Osteoblast (primary cell): ENCODE results near the gene NHLRC2. TPM values are rescaled to one million over a fixed set of nuclear protein-coding genes. Genes with fewer than 3 reads are reported as not detected.

Experiments used
- DNase-seq: peaks from one replicate; pipeline ENCODE4 v3.0.0; 2011; ENCODE audit warnings: low spot score, mixed read lengths; ENCODE audit not compliant: insufficient read length; ENCODE audit errors: missing footprints
- H2AFZ ChIP-seq: 2 replicates; pipeline ENCODE4 v1.6.0; 2011; ENCODE audit warnings: mild to moderate bottlenecking, low read length
- H3K27ac ChIP-seq: 2 replicates; pipeline ENCODE4 v1.5.1; 2011; ENCODE audit warnings: mild to moderate bottlenecking, low read depth, low read length, moderate library complexity
- H3K27me3 ChIP-seq: 2 replicates; pipeline ENCODE4 v1.6.0; 2012; ENCODE audit warnings: mild to moderate bottlenecking, control low read depth, inconsistent platforms, low read length, moderate library complexity; ENCODE audit not compliant: insufficient read depth
- H3K36me3 ChIP-seq: 2 replicates; pipeline ENCODE4 v1.5.1; 2011; ENCODE audit warnings: mild to moderate bottlenecking, low read length, control low read depth, moderate library complexity; ENCODE audit not compliant: insufficient read depth
- H3K4me1 ChIP-seq: 2 replicates; pipeline ENCODE4 v1.5.1; 2011; ENCODE audit warnings: mild to moderate bottlenecking, low read length, control low read depth, moderate library complexity; ENCODE audit not compliant: insufficient read depth
- H3K4me2 ChIP-seq: 2 replicates; pipeline ENCODE4 v1.6.0; 2011; ENCODE audit warnings: mild to moderate bottlenecking, low read length; ENCODE audit not compliant: insufficient read depth
- H3K4me3 ChIP-seq: fragments of 200-600 bp; sonication (generic); 3 replicates; pipeline ENCODE4 v1.5.1; 2012; ENCODE audit warnings: mild to moderate bottlenecking, low read length, inconsistent platforms; ENCODE audit not compliant: insufficient read depth
- H3K79me2 ChIP-seq: 2 replicates; pipeline ENCODE4 v1.6.0; 2012; ENCODE audit warnings: mild to moderate bottlenecking, low read length, control low read depth, inconsistent platforms; ENCODE audit not compliant: insufficient read depth
- H3K9me3 ChIP-seq: 2 replicates; pipeline ENCODE4 v1.5.1; 2011; ENCODE audit warnings: low read depth, low read length, control low read depth
- H4K20me1 ChIP-seq: 2 replicates; pipeline ENCODE4 v1.6.0; 2012; ENCODE audit warnings: mild to moderate bottlenecking, low read length, control low read depth; ENCODE audit not compliant: insufficient read depth
- total RNA-seq: library from RNA; depleted of rRNA; stranded (reverse); fragments of >200 nt; gene quantifications from 2 replicates; pipeline ENCODE4 v1.2.3, GENCODE V29; 2012
- TF ChIP-seq, protein P1 (sequence below): IDR thresholded peaks from 2 replicates; pipeline ENCODE4 v1.5.1; 2011; ENCODE audit warnings: mild to moderate bottlenecking, low read depth, low read length, moderate library complexity; ENCODE audit errors: extremely low read depth

Gene NHLRC2
- total RNA-seq, 1 donor, result 15.6 TPM

DNA sequence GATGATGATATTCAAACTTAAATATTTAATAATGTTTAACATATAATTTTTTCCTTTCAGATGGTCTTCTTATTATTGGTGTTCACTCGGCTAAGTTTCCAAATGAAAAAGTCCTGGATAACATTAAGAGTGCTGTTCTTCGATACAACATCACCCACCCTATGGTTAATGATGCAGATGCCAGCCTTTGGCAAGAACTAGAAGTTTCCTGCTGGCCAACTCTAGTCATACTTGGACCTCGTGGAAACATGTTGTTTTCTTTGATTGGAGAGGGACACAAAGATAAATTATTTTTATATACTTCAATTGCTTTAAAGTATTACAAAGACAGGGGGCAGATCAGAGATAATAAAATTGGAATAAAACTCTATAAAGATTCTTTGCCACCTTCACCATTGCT, 22.0 kb downstream of the NHLRC2 start:
- TF ChIP-seq, protein P1, sequence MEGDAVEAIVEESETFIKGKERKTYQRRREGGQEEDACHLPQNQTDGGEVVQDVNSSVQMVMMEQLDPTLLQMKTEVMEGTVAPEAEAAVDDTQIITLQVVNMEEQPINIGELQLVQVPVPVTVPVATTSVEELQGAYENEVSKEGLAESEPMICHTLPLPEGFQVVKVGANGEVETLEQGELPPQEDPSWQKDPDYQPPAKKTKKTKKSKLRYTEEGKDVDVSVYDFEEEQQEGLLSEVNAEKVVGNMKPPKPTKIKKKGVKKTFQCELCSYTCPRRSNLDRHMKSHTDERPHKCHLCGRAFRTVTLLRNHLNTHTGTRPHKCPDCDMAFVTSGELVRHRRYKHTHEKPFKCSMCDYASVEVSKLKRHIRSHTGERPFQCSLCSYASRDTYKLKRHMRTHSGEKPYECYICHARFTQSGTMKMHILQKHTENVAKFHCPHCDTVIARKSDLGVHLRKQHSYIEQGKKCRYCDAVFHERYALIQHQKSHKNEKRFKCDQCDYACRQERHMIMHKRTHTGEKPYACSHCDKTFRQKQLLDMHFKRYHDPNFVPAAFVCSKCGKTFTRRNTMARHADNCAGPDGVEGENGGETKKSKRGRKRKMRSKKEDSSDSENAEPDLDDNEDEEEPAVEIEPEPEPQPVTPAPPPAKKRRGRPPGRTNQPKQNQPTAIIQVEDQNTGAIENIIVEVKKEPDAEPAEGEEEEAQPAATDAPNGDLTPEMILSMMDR, result no peak
- peaks cover 3% of the 10 kb centered on the region for H3K36me3 ChIP-seq

GRCh38 chr10:113879691-113880090, 25.2 kb downstream of the NHLRC2 start:
- H3K9me3 ChIP-seq, result no peaks in the 10 kb centered on the region
- no peaks in the 10 kb centered on the region for H3K27me3 ChIP-seq
- H4K20me1 ChIP-seq, result no peaks in the 10 kb centered on the region
- H3K27ac ChIP-seq, result no peak overlapping the region
- DNase-seq, result no peak
- H3K4me1 ChIP-seq, result no peaks in the 10 kb centered on the region
- H3K79me2 ChIP-seq, result peaks cover 6% of the 10 kb centered on the region
- peaks cover 3% of the 10 kb centered on the region for H3K36me3 ChIP-seq
- H3K4me3 ChIP-seq, result no peak overlapping the region
- H3K4me2 ChIP-seq, result no peak overlapping the region
- H2AFZ ChIP-seq, result no peak overlapping the region
- TF ChIP-seq, protein P1, result no peak

More for the DNA sequence above, 22.0 kb downstream of the NHLRC2 start:
- Histone ChIP-seq H3K27me3 (no peaks in the 10 kb centered on the region), H2AFZ (no peak overlapping the region), H3K9me3 (no peaks in the 10 kb centered on the region), H3K27ac (no peak overlapping the region), H3K4me1 (no peaks in the 10 kb centered on the region), H3K79me2 (peaks cover 9% of the 10 kb centered on the region), H3K4me3 (no peak overlapping the region), H3K4me2 (no peak overlapping the region), H4K20me1 (no peaks in the 10 kb centered on the region)
- no peak for DNase-seq

DNA sequence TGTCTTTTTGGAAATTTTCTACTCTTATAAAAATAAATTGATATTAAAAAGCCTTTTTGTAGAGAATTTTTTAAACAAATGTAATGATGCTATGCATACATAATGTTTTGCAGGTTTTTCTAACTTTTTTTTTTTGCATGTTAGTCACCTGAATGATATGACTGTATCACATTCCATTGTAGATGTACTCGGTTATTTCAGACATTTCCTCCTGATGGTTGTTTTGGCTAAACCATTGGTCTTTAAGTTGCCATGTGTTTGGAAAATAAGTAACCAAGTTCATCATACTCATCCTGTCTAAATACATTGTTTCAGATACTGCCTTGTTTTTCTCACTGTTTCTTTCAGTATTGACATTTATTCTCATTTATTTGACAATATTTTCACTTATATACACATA, 25.8 kb downstream of the NHLRC2 start:
- Histone ChIP-seq H3K36me3 (peaks cover 3% of the 10 kb centered on the region), H2AFZ (no peak overlapping the region), H3K4me2 (no peak overlapping the region), H3K27ac (no peak overlapping the region), H4K20me1 (no peaks in the 10 kb centered on the region), H3K79me2 (peaks cover 3% of the 10 kb centered on the region), H3K4me1 (no peaks in the 10 kb centered on the region), H3K9me3 (no peaks in the 10 kb centered on the region), H3K4me3 (no peak overlapping the region), H3K27me3 (no peaks in the 10 kb centered on the region)
- TF ChIP-seq, protein P1, result no peak
- no peak for DNase-seq

DNA sequence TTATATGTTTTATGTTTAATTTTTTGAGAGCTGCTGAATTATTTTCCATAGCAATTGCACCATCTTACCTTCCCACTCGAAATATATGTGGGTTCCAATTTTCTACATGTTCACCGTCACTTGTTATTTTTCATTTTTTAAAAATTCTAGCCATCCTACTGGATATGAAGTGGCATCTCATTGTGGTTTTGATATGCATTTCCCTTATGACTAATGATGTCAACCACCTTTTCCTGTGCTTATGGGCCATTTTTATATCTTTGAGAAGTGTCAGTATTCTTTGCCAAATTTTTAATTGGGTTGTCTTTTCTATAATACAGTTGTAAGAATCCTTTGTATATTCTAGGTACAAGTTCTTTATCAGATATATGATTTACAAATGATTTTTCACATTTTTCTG, 27.8 kb downstream of the NHLRC2 start:
- no peak overlapping the region for H3K4me3 ChIP-seq
- H2AFZ ChIP-seq, result no peak overlapping the region
- DNase-seq, result no peak
- TF ChIP-seq, protein P1, result no peak
- no peaks in the 10 kb centered on the region for H3K9me3 ChIP-seq
- H3K36me3 ChIP-seq, result peaks cover under 1% of the 10 kb centered on the region
- H3K4me2 ChIP-seq, result no peak overlapping the region
- H4K20me1 ChIP-seq, result no peaks in the 10 kb centered on the region
- no peak overlapping the region for H3K27ac ChIP-seq
- H3K27me3 ChIP-seq, result no peaks in the 10 kb centered on the region
- H3K79me2 ChIP-seq, result no peaks in the 10 kb centered on the region
- H3K4me1 ChIP-seq, result no peaks in the 10 kb centered on the region
